Thoracic aorta (tissue), 2 donors: ENCODE data around the gene SLC22A5. TPM values are rescaled to one million over a fixed set of nuclear protein-coding genes. Genes with fewer than 3 reads are reported as not detected.

Experiments
- ATAC-seq: fragments of 150-250 bp; one replicate; pipeline ENCODE4 v1.8.0; 2017; ENCODE audit warnings: low read depth; ENCODE audit not compliant: insufficient number of reproducible peaks, low FRiP score
- DNase-seq: peaks from one replicate; pipeline ENCODE4 v3.0.0-alpha.2; 2020; ENCODE audit warnings: low spot score
- H3K27ac ChIP-seq, 2 donors: fragments of 200-600 bp; sonication (generic); 1 replicate in 1 of 2; 2 replicates in 1 of 2; pipeline ENCODE4 v1.5.1; 2016; ENCODE audit warnings: mild to moderate bottlenecking in 2 of 2, moderate library complexity in 2 of 2
- H3K27me3 ChIP-seq: fragments of 200-600 bp; sonication (generic); replicated peaks from 2 replicates; pipeline ENCODE4 v1.6.0; 2016; ENCODE audit warnings: mild to moderate bottlenecking; ENCODE audit not compliant: insufficient read depth
- H3K36me3 ChIP-seq: fragments of 200-600 bp; sonication (generic); one replicate; pipeline ENCODE4 v1.5.1; 2016
- H3K4me1 ChIP-seq, 2 donors: fragments of 200-600 bp; sonication (generic); 1 replicate in 1 of 2; 2 replicates in 1 of 2; pipeline versions ENCODE4 v1.5.1 to v1.6.0; 2016; ENCODE audit warnings: low read depth in 2 of 2, mild to moderate bottlenecking in 1 of 2; ENCODE audit not compliant: control insufficient read depth in 1 of 2
- H3K4me3 ChIP-seq: fragments of 200-600 bp; sonication (generic); 2 replicates; pipeline ENCODE4 v1.5.1; 2016; ENCODE audit warnings: mild to moderate bottlenecking
- H3K9me3 ChIP-seq: fragments of 200-600 bp; sonication (generic); 2 replicates; pipeline ENCODE4 v1.5.1; 2016
- CTCF ChIP-seq: fragments of 200-600 bp; sonication (generic); IDR thresholded peaks from one replicate; pipeline ENCODE4 v1.5.1; 2019; ENCODE audit warnings: antibody characterized with exemption
- total RNA-seq, 2 donors: library from RNA; depleted of rRNA; stranded (reverse); fragments of >200 nt; gene quantifications; one replicate each; pipeline versions ENCODE4 v1.1.0 to v1.2.3, GENCODE V29; 2016

SLC22A5 gene
- total RNA-seq, 2 donors from 2014 or later = 24.9 to 30.8 TPM

- TF ChIP-seq CTCF = no peak
- Histone ChIP-seq H3K36me3 (no peaks in the 10 kb centered on the region), H3K4me3 (no peak overlapping the region), H3K9me3 (no peaks in the 10 kb centered on the region), H3K27ac (no peak overlapping the region), H3K27me3 (no peaks in the 10 kb centered on the region), H3K4me1 (peaks cover 21 to 52% of the 10 kb centered on the region in 2 donors)
- DNase-seq = no peak
- no peak for ATAC-seq
These were observed 63.6 kb downstream of the SLC22A5 start for GRCh38 chr5:132433141-132433540.

DNA sequence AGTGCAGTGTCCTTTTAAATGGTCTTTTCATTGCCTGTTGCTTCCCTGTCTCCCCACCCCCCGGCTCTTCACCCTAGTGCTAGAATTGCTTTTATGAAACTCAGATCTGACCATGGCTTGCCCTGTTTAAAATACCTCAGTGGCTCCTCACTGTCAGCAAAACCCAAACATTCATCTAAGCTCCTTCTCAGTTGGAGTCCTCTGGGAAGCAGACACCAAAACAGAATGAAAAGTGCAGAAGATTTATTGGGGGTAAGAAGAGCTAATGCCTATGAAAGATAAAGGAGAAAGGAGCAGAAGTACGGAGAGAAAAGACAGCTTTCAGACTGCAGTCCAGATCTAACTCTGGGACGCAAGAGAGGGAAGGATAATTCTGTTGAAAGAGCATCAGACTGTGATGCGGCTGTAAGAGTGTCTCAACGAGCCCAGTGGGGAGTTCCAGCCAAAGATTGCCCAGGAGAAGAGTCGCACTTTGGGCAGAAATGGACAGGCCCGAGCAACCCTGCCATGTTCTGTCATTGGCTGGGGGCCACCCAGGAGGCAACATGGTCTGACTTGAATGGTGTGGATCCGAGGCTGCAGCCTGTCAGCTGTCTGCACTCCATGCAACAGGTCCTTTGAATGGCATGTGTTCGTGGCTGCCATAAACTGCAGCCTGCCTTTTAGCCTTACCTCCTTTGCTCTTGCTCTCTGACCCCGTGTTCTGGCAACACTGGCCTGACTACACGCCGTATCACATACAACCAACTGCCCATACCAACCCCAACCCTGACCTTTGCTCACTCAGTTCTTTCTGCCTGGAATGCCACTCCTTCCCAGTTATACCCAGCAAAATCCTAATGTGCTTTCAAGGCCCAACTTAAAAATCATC, 65.1 kb downstream of the SLC22A5 start:
- DNase-seq = no peak
- H3K4me1 ChIP-seq = peaks cover 27 to 52% of the 10 kb centered on the region in 2 donors

GRCh38 chr5:132435447-132435846, 65.9 kb downstream of the SLC22A5 start:
- DNase-seq (no peak), ATAC-seq (no peak)
- no peak for TF ChIP-seq CTCF
- no peak overlapping the region for H3K27ac ChIP-seq
- H3K36me3 ChIP-seq = no peaks in the 10 kb centered on the region
- no peaks in the 10 kb centered on the region for H3K9me3 ChIP-seq
- peaks cover 30 to 49% of the 10 kb centered on the region in 2 donors for H3K4me1 ChIP-seq
- H3K27me3 ChIP-seq = no peaks in the 10 kb centered on the region
- no peak overlapping the region for H3K4me3 ChIP-seq

More for the DNA sequence above, 65.1 kb downstream of the SLC22A5 start:
- no peak for ATAC-seq
- Histone ChIP-seq H3K9me3 (no peaks in the 10 kb centered on the region), H3K4me3 (no peak overlapping the region), H3K27me3 (no peaks in the 10 kb centered on the region), H3K27ac (no peak overlapping the region), H3K36me3 (no peaks in the 10 kb centered on the region)
- TF ChIP-seq CTCF = no peak

DNA sequence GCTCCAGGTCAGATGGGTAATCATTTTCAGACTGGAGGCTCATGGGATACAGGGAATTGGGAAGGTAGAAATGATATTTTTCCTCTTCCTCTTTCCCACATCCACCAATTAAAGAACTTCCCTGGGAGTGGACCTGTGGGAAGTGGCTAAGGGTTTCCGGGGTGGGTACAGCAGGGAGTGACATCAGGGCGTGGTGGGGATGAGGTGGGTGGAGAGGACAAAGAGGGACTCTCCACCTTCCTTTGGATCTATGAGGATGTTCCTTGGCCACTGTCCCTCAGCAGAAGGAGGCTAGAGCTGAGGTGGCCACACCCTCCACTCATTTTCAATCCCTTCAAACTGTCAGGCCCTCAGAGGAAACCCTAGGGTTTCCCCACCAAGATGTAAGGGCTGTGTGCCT, 66.4 kb downstream of the SLC22A5 start:
- TF ChIP-seq CTCF = no peak
- no peak for ATAC-seq
- Histone ChIP-seq H3K27ac (no peak overlapping the region), H3K27me3 (no peaks in the 10 kb centered on the region), H3K4me3 (no peak overlapping the region), H3K4me1 (peaks cover 30 to 46% of the 10 kb centered on the region in 2 donors), H3K36me3 (no peaks in the 10 kb centered on the region), H3K9me3 (no peaks in the 10 kb centered on the region)
- no peak for DNase-seq

DNA sequence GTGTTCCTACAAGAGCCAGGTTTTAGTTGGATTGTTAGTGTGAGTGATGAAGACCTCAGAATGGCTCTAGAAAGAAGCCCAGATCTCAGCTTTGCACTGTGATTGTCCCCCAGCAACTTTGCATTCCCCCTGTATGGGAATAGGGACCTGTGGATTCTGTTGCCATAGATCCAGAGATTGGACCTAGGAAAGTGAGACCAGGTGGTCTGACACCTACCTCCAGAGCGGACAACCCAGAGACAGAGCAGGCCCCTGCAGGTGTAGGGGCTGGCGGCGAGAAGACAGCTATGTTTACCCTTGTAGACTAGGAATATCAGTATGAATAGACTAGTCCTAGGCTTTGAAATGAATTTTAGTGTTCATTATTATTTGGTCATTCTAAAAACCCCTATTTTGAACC, 67.4 kb downstream of the SLC22A5 start:
- no peak for DNase-seq
- Histone ChIP-seq H3K27me3 (no peaks in the 10 kb centered on the region), H3K4me3 (no peak overlapping the region), H3K4me1 (peaks cover 30 to 49% of the 10 kb centered on the region in 2 donors), H3K27ac (peak overlapping the region in 1 of 2 donors; percentile 7), H3K36me3 (no peaks in the 10 kb centered on the region), H3K9me3 (no peaks in the 10 kb centered on the region)
- no peak for ATAC-seq
- TF ChIP-seq CTCF = no peak
